ENCODE data around the gene SNRPA. TPM values are rescaled to one million over a fixed set of nuclear protein-coding genes. Genes with fewer than 3 reads are reported as not detected.
A peak's percentile ranks its signal among the peaks of the same experiment; 100 is the strongest.
"Not testable (repeated sequence)": the region's sequence is repeated elsewhere in the genome, so short reads cannot be mapped to it uniquely, and the experiment has no call there.

The SNRPA gene
- total RNA-seq, 1 donor from 2014 or later = 112 TPM

DNA sequence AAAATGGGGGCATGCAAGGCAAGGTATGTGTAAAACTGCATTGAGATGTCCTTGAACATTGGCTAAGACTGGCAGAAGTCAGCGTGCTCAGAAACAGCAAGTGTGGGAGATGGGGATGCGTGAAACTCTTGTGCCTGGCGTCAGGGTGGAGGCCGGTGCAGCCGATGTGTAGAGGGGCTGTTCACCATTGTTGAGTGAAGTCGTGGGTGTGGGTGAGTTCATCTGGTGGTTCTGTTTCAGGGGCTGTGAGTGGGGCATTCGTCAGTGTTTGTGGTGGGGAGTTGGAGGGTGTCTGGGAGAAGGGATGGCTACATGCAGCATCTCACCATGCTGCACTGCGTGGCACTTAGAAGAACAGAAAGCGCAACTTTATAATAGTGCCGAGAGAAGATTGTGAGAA, 13.0 kb downstream of the SNRPA start:
- H3K4me1 Mint-ChIP-seq = no peaks in the 10 kb centered on the region
- no peaks in the 10 kb centered on the region for H3K36me3 ChIP-seq

DNA sequence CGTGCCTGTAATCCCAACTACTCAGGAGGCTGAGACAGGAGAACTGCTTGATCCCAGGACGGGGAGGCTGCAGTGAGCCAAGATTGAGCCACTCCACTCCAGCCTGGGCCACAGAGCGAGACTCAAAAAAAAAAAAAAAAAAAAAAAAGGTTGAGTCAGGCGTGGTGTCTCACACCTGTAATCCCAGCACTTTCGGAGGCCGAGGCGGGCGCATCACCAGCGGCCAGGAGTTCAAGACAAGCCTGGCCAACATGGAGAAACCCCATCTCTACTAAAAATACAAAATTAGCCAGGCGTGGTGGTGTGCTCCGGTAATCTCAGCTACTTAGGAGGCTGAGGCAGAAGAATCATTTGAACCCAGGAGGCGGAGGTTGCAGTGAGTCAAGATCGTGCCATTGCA, 15.4 kb downstream of the SNRPA start:
- H3K27me3 Mint-ChIP-seq (ENCODE audit: insufficient read depth, low read depth); H3K4me3 ChIP-seq; H3K36me3 ChIP-seq; H3K4me1 ChIP-seq; H3K27me3 ChIP-seq; H3K4me2 ChIP-seq; H3K9me3 ChIP-seq (ENCODE audit: low read depth); DNase-seq (ENCODE audit: low spot score); H3K9ac ChIP-seq; H3K9me3 Mint-ChIP-seq; H3K27ac Mint-ChIP-seq; H3K4me3 Mint-ChIP-seq; H3K4me1 Mint-ChIP-seq; H2AFZ ChIP-seq (replicated peaks); H3K79me2 ChIP-seq (ENCODE audit: low read depth); H3K27ac ChIP-seq: not testable (repeated sequence)
- H3K36me3 Mint-ChIP-seq = peaks cover 42% of the 10 kb centered on the region
- H4K20me1 ChIP-seq (ENCODE audit: low read depth) = peaks cover 35% of the 10 kb centered on the region
- H3F3A ChIP-seq (ENCODE audit: low read depth) = peaks cover 35% of the 10 kb centered on the region

More for the DNA sequence above, 13.0 kb downstream of the SNRPA start:
- no peak overlapping the region for H3K27ac ChIP-seq
- no peak overlapping the region for H3K9ac ChIP-seq
- no peaks in the 10 kb centered on the region for H3K27me3 ChIP-seq
- peaks cover 47% of the 10 kb centered on the region for H3F3A ChIP-seq (ENCODE audit: low read depth)
- H3K4me2 ChIP-seq = no peak overlapping the region
- H3K27me3 Mint-ChIP-seq (ENCODE audit: insufficient read depth, low read depth) = peaks cover 3% of the 10 kb centered on the region
- no peak overlapping the region for H3K27ac Mint-ChIP-seq
- H2AFZ ChIP-seq (replicated peaks) = no peak overlapping the region
- H3K36me3 Mint-ChIP-seq = peaks cover 43% of the 10 kb centered on the region
- no peak for DNase-seq (ENCODE audit: low spot score)
- H3K9me3 Mint-ChIP-seq = no peaks in the 10 kb centered on the region
- TF ChIP-seq EZH2phosphoT487 (IDR thresholded peaks at IDR 0.05) (no peak), EZH2 (IDR thresholded peaks at IDR 0.05) (no peak)
- TF ChIP-seq, protein P1, sequence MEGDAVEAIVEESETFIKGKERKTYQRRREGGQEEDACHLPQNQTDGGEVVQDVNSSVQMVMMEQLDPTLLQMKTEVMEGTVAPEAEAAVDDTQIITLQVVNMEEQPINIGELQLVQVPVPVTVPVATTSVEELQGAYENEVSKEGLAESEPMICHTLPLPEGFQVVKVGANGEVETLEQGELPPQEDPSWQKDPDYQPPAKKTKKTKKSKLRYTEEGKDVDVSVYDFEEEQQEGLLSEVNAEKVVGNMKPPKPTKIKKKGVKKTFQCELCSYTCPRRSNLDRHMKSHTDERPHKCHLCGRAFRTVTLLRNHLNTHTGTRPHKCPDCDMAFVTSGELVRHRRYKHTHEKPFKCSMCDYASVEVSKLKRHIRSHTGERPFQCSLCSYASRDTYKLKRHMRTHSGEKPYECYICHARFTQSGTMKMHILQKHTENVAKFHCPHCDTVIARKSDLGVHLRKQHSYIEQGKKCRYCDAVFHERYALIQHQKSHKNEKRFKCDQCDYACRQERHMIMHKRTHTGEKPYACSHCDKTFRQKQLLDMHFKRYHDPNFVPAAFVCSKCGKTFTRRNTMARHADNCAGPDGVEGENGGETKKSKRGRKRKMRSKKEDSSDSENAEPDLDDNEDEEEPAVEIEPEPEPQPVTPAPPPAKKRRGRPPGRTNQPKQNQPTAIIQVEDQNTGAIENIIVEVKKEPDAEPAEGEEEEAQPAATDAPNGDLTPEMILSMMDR (IDR thresholded peaks at IDR 0.05) = no peak
- no peak overlapping the region for H3K4me3 Mint-ChIP-seq
- no peaks in the 10 kb centered on the region for H3K4me1 ChIP-seq
- peaks cover 53% of the 10 kb centered on the region for H4K20me1 ChIP-seq (ENCODE audit: low read depth)
- H3K9me3 ChIP-seq (ENCODE audit: low read depth) = no peaks in the 10 kb centered on the region
- H3K4me3 ChIP-seq = no peak overlapping the region
- peaks cover 9% of the 10 kb centered on the region for H3K79me2 ChIP-seq (ENCODE audit: low read depth)

DNA sequence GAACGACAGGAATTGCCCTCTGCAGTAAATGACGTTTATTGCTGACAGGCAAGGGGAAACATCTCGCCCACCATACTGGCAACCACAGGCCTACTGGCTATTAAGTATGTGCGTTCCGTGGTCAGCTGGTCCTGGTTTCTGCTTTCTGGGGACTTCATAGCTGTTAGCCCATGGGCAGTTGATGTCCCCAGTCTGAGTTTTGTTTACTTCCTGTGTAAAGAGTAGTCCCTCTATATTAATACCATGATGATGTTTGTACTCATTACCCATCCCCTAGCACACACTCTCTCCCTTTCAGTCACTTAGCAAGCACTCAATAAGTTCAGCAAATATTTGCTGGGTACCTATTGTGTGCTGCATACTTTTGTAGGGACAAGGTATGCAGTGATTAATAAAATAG, 17.9 kb downstream of the SNRPA start:
- Mint-ChIP-seq H3K36me3 (peaks cover 30% of the 10 kb centered on the region), H3K4me1 (no peaks in the 10 kb centered on the region), H3K27ac (no peak overlapping the region), H3K27me3 (ENCODE audit: insufficient read depth, low read depth) (peaks cover 2% of the 10 kb centered on the region), H3K4me3 (no peak overlapping the region), H3K9me3 (no peaks in the 10 kb centered on the region)
- H2AFZ ChIP-seq (replicated peaks) = no peak overlapping the region
- H3K27me3 ChIP-seq = no peaks in the 10 kb centered on the region
- TF ChIP-seq EZH2phosphoT487 (IDR thresholded peaks at IDR 0.05) = no peak
- TF ChIP-seq EZH2 (IDR thresholded peaks at IDR 0.05) = no peak
- TF ChIP-seq, protein P1 (IDR thresholded peaks at IDR 0.05) = no peak
- H3K9ac ChIP-seq = no peak overlapping the region
- peaks cover 25% of the 10 kb centered on the region for H3F3A ChIP-seq (ENCODE audit: low read depth)
- H3K4me1 ChIP-seq = no peaks in the 10 kb centered on the region
- DNase-seq (ENCODE audit: low spot score) = no peak
- H3K36me3 ChIP-seq = no peaks in the 10 kb centered on the region
- H3K4me3 ChIP-seq = no peak overlapping the region
- no peaks in the 10 kb centered on the region for H3K79me2 ChIP-seq (ENCODE audit: low read depth)
- H3K9me3 ChIP-seq (ENCODE audit: low read depth) = no peaks in the 10 kb centered on the region
- no peak overlapping the region for H3K4me2 ChIP-seq
- H4K20me1 ChIP-seq (ENCODE audit: low read depth) = peaks cover 12% of the 10 kb centered on the region
- H3K27ac ChIP-seq = no peak overlapping the region

DNA sequence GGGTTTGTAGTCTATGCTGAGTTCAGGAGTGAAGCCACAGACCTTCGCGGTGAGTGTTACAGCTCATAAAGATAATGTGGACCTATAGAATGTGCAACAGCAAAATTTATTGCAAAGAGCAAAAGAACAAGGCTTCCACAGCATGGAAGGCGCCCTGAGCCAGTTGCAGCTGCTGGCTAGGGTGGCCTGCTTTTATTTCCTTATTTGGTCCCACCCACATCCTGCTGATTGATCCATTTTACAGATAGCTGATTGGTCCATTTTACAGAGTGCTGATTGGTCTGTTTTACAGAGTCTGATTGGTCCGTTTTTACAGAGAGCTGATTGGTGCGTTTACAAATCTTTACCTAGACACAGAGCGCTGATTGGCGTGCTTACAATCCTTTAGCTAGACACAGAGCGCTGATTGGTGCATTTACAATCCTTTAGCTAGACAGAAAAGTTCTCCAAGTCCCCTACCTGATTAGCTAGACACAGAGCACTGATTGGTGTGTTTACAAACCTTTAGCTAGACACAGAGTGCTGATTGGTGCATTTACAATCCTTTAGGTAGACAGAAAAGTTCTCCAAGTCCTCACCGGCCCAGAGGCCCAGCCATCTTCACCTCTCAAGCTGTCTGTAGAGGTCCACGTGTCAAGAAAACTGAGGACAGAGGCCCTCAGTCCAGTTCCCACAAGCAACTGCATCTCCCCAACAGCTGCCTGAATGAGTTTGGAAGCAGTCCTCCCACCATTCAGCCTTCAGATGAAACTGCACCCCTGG, 20.3 kb downstream of the SNRPA start:
- H3K36me3 Mint-ChIP-seq = peaks cover 11% of the 10 kb centered on the region
- H3K9me3 Mint-ChIP-seq; H3K27me3 Mint-ChIP-seq (ENCODE audit: insufficient read depth, low read depth); H3K27me3 ChIP-seq; H3K27ac ChIP-seq; H3K79me2 ChIP-seq (ENCODE audit: low read depth); H3K36me3 ChIP-seq; H4K20me1 ChIP-seq (ENCODE audit: low read depth); H3K4me3 ChIP-seq; H3F3A ChIP-seq (ENCODE audit: low read depth); H3K9me3 ChIP-seq (ENCODE audit: low read depth); H3K4me1 Mint-ChIP-seq; H2AFZ ChIP-seq (replicated peaks); H3K4me2 ChIP-seq; H3K4me1 ChIP-seq; DNase-seq (ENCODE audit: low spot score); H3K9ac ChIP-seq: not testable (repeated sequence)
- peak overlapping the region; percentile 35 for H3K4me3 Mint-ChIP-seq
- peak overlapping the region; percentile 37 for H3K27ac Mint-ChIP-seq
